ENCODE results near the gene GDF2. TPM values are rescaled to one million over a fixed set of nuclear protein-coding genes. Genes with fewer than 3 reads are reported as not detected.

Gene GDF2
- polyA plus RNA-seq, 1 donor, result not detected

DNA sequence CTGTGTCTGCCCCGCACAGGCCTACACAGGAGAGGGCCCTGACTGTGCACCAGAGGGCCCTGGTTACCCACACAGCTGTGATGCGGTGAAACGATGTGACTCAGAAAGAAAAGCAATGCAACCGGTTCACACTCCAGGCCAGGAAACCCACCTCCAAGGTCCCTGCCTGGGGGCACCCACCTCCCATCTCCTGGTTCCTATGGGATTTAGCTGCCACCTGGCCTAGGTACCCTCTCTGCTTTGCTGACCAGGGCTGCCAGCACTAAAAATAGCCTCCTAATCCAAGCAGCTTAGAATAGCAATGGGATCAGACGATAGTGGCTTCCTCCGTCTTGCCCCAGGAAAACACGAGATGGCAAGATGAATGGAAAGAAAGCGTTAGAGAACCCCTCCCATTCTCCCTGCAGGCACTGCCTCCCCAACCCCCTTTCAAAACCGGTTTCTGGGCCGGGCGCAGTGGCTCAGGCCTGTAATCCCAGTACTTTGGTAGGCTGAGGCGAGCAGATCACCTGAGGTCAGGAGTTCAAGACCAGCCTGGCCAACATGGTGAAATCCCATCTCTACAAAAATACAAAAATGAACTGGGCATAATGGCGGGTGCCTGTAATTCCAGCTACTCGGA lies 38.3 kb downstream of the GDF2 start:
- Histone ChIP-seq H3K9me3 (ENCODE audit: control insufficient read depth, low read depth, low read length) (no peaks in the 10 kb centered on the region), H3K4me1 (ENCODE audit: control insufficient read depth, insufficient read depth, low read length) (peaks cover 21% of the 10 kb centered on the region), H3K4me3 (ENCODE audit: low read length) (no peak overlapping the region), H3K27me3 (ENCODE audit: control insufficient read depth, insufficient read depth, low read length) (no peaks in the 10 kb centered on the region), H3K27ac (ENCODE audit: low read length) (no peak overlapping the region), H3K36me3 (ENCODE audit: control insufficient read depth, insufficient read depth, low read length) (no peaks in the 10 kb centered on the region)
- WGBS (ENCODE audit: insufficient coverage, low lambda C conversion rate), result no CpG with 5 or more reads among the region's 14 CpGs
- DNase-seq, result no peak

DNA sequence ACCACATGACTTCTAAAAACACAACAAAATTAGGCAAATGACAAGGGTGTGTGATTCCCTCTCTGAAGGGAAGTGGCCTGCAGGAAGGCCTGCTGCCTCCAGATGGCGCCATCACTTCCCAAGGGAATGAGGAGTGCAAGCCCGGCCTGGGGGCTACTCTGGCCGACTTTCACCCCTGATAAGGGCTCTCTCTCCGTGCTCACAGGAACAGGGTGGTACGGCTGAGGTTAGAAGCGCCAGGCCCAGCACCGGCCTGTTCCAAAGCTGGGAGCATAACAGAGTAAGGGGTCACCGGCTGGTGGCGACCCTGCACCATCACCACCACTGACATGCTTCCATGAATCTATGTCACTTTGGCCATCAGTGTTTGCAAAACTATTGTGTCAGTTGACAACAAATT lies 39.0 kb downstream of the GDF2 start:
- Histone ChIP-seq H3K36me3 (ENCODE audit: control insufficient read depth, insufficient read depth, low read length) (no peaks in the 10 kb centered on the region), H3K9me3 (ENCODE audit: control insufficient read depth, low read depth, low read length) (no peaks in the 10 kb centered on the region), H3K4me1 (ENCODE audit: control insufficient read depth, insufficient read depth, low read length) (peaks cover 21% of the 10 kb centered on the region), H3K27me3 (ENCODE audit: control insufficient read depth, insufficient read depth, low read length) (no peaks in the 10 kb centered on the region), H3K27ac (ENCODE audit: low read length) (no peak overlapping the region), H3K4me3 (ENCODE audit: low read length) (no peak overlapping the region)
- peak in 1 of 2 donors; percentile 30 for DNase-seq
- no CpG with 5 or more reads among the region's 9 CpGs for WGBS (ENCODE audit: insufficient coverage, low lambda C conversion rate)

DNA sequence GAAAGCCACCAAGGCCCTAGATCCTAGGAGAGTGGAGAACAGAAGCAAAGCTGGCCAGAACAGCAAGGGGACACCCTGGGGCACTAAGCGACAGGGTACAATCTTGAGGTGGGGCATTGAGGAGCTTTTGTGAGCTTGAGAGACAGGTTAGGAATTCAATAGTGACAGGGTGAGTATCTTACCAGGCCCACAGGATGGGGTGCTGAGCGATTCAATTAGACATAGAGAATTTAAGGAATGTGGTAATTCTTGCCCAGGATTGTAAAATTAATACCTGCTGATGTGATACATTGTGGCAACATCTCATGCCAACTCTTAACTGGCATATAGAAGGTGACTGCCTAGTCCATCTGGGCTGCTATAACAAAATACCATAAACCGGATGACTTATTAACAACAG lies 39.9 kb downstream of the GDF2 start:
- Histone ChIP-seq H3K9me3 (ENCODE audit: control insufficient read depth, low read depth, low read length) (no peaks in the 10 kb centered on the region), H3K36me3 (ENCODE audit: control insufficient read depth, insufficient read depth, low read length) (no peaks in the 10 kb centered on the region), H3K4me1 (ENCODE audit: control insufficient read depth, insufficient read depth, low read length) (peaks cover 21% of the 10 kb centered on the region), H3K4me3 (ENCODE audit: low read length) (no peak overlapping the region), H3K27ac (ENCODE audit: low read length) (no peak overlapping the region), H3K27me3 (ENCODE audit: control insufficient read depth, insufficient read depth, low read length) (no peaks in the 10 kb centered on the region)
- no peak for DNase-seq
- 100% methylated on average over 1 of the region's 3 CpGs for WGBS (ENCODE audit: insufficient coverage, low lambda C conversion rate)

DNA sequence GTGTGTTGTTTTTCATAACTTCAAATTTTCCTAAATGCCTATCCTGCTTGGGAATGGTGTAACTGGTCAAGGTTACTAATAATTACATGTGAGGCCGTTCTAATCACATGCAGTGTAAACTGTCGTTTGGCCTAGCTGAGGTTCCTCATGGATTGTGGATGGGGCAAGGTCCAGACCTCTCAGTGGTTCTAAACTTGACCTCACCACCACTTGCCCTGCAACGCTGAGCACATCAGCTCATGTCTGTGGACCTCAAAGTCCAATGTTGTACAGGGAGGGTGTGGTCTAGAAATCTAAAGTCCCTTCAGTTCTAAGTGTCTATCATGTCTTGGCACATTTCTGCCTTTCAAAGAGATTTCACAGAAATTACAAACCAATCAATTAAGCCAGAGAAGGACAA lies 41.5 kb downstream of the GDF2 start:
- Histone ChIP-seq H3K9me3 (ENCODE audit: control insufficient read depth, low read depth, low read length) (no peaks in the 10 kb centered on the region), H3K27ac (ENCODE audit: low read length) (peak overlapping the region; percentile 64), H3K36me3 (ENCODE audit: control insufficient read depth, insufficient read depth, low read length) (no peaks in the 10 kb centered on the region), H3K4me1 (ENCODE audit: control insufficient read depth, insufficient read depth, low read length) (peaks cover 21% of the 10 kb centered on the region), H3K4me3 (ENCODE audit: low read length) (no peak overlapping the region), H3K27me3 (ENCODE audit: control insufficient read depth, insufficient read depth, low read length) (no peaks in the 10 kb centered on the region)
- peak; percentile 90 to 94 for DNase-seq
- WGBS (ENCODE audit: insufficient coverage, low lambda C conversion rate), result no CpG with 5 or more reads among the region's 3 CpGs

DNA sequence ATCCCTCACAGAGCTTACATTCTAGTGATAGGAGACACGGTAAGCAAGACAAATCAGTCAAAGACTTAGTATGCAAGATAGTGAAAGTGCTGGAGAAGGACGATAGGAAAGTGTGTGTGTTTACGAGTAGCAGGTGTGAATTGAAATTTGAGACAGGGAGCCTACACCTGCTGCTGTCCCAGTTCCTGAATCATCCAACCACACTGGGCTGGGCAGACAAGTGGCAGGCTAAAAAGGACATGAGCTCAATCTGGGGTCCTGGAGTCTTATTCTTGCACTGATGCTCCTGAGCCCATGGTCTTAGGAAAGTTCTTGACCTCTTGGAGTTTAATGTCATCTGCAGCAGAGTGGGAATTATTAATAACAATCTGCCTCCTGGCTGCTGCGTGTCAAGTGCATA lies 42.1 kb downstream of the GDF2 start:
- no CpG with 5 or more reads among the region's 4 CpGs for WGBS (ENCODE audit: insufficient coverage, low lambda C conversion rate)
- Histone ChIP-seq H3K36me3 (ENCODE audit: control insufficient read depth, insufficient read depth, low read length) (no peaks in the 10 kb centered on the region), H3K27ac (ENCODE audit: low read length) (peak overlapping the region; percentile 64), H3K4me1 (ENCODE audit: control insufficient read depth, insufficient read depth, low read length) (peaks cover 21% of the 10 kb centered on the region), H3K4me3 (ENCODE audit: low read length) (no peak overlapping the region), H3K9me3 (ENCODE audit: control insufficient read depth, low read depth, low read length) (no peaks in the 10 kb centered on the region), H3K27me3 (ENCODE audit: control insufficient read depth, insufficient read depth, low read length) (no peaks in the 10 kb centered on the region)
- DNase-seq, result peak in 1 of 2 donors; percentile 43

DNA sequence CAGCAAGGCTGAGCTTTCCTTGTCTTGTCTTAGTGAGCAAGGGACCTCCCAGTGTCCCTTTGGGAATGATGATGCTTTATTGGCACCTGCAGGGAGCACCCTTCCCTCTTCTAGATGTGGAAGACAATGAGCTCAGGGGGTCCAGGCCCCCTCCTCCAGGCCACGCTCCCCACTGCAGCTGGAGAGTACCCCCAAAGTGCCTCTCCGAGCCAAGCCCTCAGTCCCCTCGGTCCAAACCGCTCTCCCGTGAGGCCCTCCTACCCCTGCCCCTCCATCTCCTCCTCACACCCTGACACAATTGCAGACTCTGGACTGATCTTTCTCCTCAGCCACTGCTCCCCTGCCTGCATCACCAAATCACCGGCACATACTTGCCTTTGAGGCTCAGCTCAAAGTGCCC lies 42.7 kb downstream of the GDF2 start:
- H3K27me3 ChIP-seq (ENCODE audit: control insufficient read depth, insufficient read depth, low read length), result no peaks in the 10 kb centered on the region
- peak in 1 of 2 donors; percentile 25 for DNase-seq
- 60% methylated on average over 1 of the region's 6 CpGs for WGBS (ENCODE audit: insufficient coverage, low lambda C conversion rate)
- no peaks in the 10 kb centered on the region for H3K36me3 ChIP-seq (ENCODE audit: control insufficient read depth, insufficient read depth, low read length)
- H3K27ac ChIP-seq (ENCODE audit: low read length), result no peak overlapping the region
- H3K4me1 ChIP-seq (ENCODE audit: control insufficient read depth, insufficient read depth, low read length), result peaks cover 21% of the 10 kb centered on the region
- no peak overlapping the region for H3K4me3 ChIP-seq (ENCODE audit: low read length)
- H3K9me3 ChIP-seq (ENCODE audit: control insufficient read depth, low read depth, low read length), result no peaks in the 10 kb centered on the region

DNA sequence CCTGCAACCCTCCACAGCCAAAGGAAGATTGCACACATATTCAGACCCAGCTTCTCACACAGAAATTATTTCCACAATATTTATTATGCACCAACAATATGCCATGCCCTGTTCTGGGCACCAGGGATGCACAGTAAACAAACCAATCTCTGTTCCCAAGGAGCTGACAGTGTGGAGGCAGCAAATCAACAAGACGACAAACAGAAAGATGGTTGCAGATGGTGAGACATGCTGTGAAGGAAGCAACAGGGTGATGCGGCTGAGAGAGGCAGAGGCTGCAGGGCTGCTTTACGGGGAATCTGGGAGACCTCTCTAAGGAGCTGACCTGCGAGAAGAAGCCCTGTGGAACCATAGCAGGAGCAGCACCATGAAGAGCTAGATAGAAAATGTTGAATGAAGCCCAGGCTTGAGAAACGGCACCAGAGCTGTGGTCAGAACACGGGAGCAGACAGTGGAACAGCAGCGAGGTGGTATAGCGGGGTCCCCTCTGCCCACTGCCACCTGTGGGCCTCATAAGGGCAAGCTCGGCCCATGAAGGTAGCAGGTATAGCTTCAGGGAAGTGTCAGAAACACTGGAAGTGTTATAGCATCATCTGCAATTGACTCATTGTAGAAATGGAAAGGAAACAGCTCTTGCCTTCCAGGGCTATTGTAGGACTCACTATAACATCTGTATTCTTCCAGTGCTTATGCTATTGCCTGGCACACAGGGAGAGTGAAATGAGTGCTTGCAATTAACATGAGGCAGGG lies 43.4 kb downstream of the GDF2 start:
- Histone ChIP-seq H3K4me1 (ENCODE audit: control insufficient read depth, insufficient read depth, low read length) (peaks cover 21% of the 10 kb centered on the region), H3K27ac (ENCODE audit: low read length) (no peak overlapping the region), H3K36me3 (ENCODE audit: control insufficient read depth, insufficient read depth, low read length) (no peaks in the 10 kb centered on the region), H3K4me3 (ENCODE audit: low read length) (no peak overlapping the region), H3K27me3 (ENCODE audit: control insufficient read depth, insufficient read depth, low read length) (no peaks in the 10 kb centered on the region), H3K9me3 (ENCODE audit: control insufficient read depth, low read depth, low read length) (no peaks in the 10 kb centered on the region)
- DNase-seq, result no peak
- WGBS (ENCODE audit: insufficient coverage, low lambda C conversion rate), result no CpG with 5 or more reads among the region's 9 CpGs

DNA sequence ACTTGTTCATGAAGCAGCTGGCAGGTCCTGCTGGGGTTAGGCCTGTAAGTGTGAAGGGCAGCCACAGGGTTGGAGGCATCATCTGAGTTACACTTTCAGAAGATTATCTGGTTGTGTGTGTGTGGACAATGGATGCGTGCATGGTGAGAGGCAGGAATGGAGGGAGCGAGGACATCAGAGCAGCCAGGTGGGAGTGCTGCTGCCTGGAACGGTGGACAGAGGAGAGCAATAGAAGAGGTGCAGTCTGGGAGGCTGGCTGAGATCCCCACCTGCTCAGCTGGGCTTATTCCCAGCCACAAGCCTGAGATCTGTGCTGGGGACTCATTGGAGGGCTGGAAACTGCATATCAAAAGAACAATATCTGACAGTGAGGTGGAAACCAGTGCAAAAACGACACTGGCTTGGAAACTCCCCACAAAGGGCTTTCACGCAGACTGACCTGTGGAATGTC lies 44.0 kb downstream of the GDF2 start:
- Histone ChIP-seq H3K4me1 (ENCODE audit: control insufficient read depth, insufficient read depth, low read length) (peaks cover 21% of the 10 kb centered on the region), H3K9me3 (ENCODE audit: control insufficient read depth, low read depth, low read length) (no peaks in the 10 kb centered on the region), H3K36me3 (ENCODE audit: control insufficient read depth, insufficient read depth, low read length) (no peaks in the 10 kb centered on the region), H3K27ac (ENCODE audit: low read length) (no peak overlapping the region), H3K4me3 (ENCODE audit: low read length) (no peak overlapping the region), H3K27me3 (ENCODE audit: control insufficient read depth, insufficient read depth, low read length) (no peaks in the 10 kb centered on the region)
- DNase-seq, result no peak
- WGBS (ENCODE audit: insufficient coverage, low lambda C conversion rate), result no CpG with 5 or more reads among the region's 5 CpGs

DNA sequence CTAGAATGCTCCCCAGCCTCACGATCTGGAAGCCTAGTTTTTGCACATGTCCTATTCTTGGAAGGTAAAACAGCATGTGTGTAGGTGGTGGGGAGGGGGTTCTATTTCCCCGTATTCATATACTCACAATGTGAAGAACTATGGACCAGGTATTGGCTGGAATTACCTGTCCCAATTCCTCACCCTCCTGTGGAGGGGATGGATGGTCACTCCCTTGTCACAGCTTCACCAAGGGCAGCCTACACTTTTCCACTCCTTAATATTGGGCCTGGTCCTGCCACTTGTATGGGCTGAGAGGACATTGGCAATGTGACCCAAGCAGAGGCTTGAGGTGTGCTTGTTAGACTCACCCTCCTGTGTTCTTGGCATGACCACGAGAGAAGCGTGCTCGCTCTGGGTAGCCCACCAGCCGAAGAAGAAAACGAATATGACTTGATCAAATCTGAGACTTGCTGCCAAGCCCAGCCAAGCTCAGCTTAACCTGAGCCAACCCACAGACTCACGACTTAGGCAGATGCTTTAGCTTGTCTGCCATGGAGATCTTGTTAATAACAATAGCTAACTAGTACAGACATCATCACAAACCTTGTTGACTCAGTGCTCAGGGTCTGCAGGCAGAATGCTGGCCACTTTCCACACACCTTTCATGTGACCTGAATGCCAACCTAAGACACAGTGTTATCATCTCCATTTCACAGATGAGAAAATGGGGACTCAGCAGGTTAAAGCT lies 44.6 kb downstream of the GDF2 start:
- H3K36me3 ChIP-seq (ENCODE audit: control insufficient read depth, insufficient read depth, low read length), result no peaks in the 10 kb centered on the region
- no peak for DNase-seq
- H3K4me1 ChIP-seq (ENCODE audit: control insufficient read depth, insufficient read depth, low read length), result peaks cover 17% of the 10 kb centered on the region
- no CpG with 5 or more reads among the region's 8 CpGs for WGBS (ENCODE audit: insufficient coverage, low lambda C conversion rate)
- H3K9me3 ChIP-seq (ENCODE audit: control insufficient read depth, low read depth, low read length), result no peaks in the 10 kb centered on the region
- H3K27me3 ChIP-seq (ENCODE audit: control insufficient read depth, insufficient read depth, low read length), result no peaks in the 10 kb centered on the region
- H3K4me3 ChIP-seq (ENCODE audit: low read length), result no peak overlapping the region
- no peak overlapping the region for H3K27ac ChIP-seq (ENCODE audit: low read length)

DNA sequence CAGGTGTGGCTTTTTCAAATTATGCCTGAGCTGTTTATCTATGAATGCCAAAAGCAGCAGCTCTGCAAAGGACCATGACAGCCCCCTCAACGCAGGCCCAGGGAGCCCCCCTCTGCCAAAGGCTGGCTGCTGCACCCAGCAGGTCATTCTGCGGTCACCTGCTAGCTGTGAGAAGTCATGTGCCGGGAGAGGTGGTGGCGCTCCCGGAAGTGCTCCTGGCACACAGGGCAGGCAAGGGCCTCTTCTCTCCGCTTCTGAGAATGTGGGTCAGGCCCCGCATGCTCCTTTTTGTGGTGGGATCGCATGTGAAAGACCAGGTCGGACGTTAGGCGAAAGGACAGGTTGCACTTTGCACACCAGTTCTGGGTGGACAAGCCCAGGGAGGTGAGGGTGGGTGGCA lies 45.4 kb downstream of the GDF2 start:
- Histone ChIP-seq H3K36me3 (ENCODE audit: control insufficient read depth, insufficient read depth, low read length) (no peaks in the 10 kb centered on the region), H3K27ac (ENCODE audit: low read length) (no peak overlapping the region), H3K9me3 (ENCODE audit: control insufficient read depth, low read depth, low read length) (no peaks in the 10 kb centered on the region), H3K4me1 (ENCODE audit: control insufficient read depth, insufficient read depth, low read length) (peaks cover 17% of the 10 kb centered on the region), H3K27me3 (ENCODE audit: control insufficient read depth, insufficient read depth, low read length) (no peaks in the 10 kb centered on the region), H3K4me3 (ENCODE audit: low read length) (no peak overlapping the region)
- DNase-seq, result no peak
- no CpG with 5 or more reads among the region's 11 CpGs for WGBS (ENCODE audit: insufficient coverage, low lambda C conversion rate)
